ENCODE measurements around the gene FBXL7. TPM values are rescaled to one million over a fixed set of nuclear protein-coding genes. Genes with fewer than 3 reads are reported as not detected.

Gene FBXL7
- total and polyA plus RNA-seq, 2 of the 8 experiments (the other 6 are each of a cell fraction or from before 2014, with no cell fraction given) = 17.7 to 17.8 TPM

- no peak for TF ChIP-seq ATF2 (IDR thresholded peaks at IDR 0.05; ENCODE audit: low read length)
- TF ChIP-seq USF2 (IDR thresholded peaks at IDR 0.05; ENCODE audit: low read length) = no peak
- no peak for TF ChIP-seq SIX5 (IDR thresholded peaks at IDR 0.05; ENCODE audit: low read depth, low read length)
- TF ChIP-seq CTCF (IDR thresholded peaks at IDR 0.05; ENCODE audit: control extremely low read depth in 1 of 3, insufficient read depth in 1 of 3, low read depth in 1 of 3, low read length in 3 of 3) = no peak
- no peak for TF ChIP-seq GABPA (IDR thresholded peaks at IDR 0.05; ENCODE audit: borderline replicate concordance, insufficient read depth, low read length)
- no peak for TF ChIP-seq BACH1 (IDR thresholded peaks at IDR 0.05; ENCODE audit: low read length)
- TF ChIP-seq EZH2 (IDR thresholded peaks at IDR 0.05; ENCODE audit: low read depth, low read length, severe bottlenecking) = no peak
Measured at GRCh38 chr5:15638296-15638695, 138.3 kb downstream of the FBXL7 start (continued).

Data from H1 (cell line).